ENCODE measurements around the gene LMF1.
"Not testable (repeated sequence)": the region's sequence is repeated elsewhere in the genome, so short reads cannot be mapped to it uniquely, and the experiment has no call there.

The LMF1 gene

GRCh38 chr16:841455-842060, 129.2 kb downstream of the LMF1 start:
- no peak for DNase-seq

GRCh38 chr16:840561-841454, 130.0 kb downstream of the LMF1 start:
- DNase-seq, result no peak

- no peak for DNase-seq
Measured at GRCh38 chr16:839643-840408, 131.0 kb downstream of the LMF1 start.

- no peak for DNase-seq
Measured at GRCh38 chr16:838741-839140, 132.0 kb downstream of the LMF1 start.

- not testable (repeated sequence) for DNase-seq
Measured at GRCh38 chr16:836822-837221, 134.0 kb downstream of the LMF1 start.

GRCh38 chr16:836221-836620, 134.6 kb downstream of the LMF1 start:
- DNase-seq, result no peak

GRCh38 chr16:835373-835772, 135.4 kb downstream of the LMF1 start:
- no peak for DNase-seq

- DNase-seq, result no peak
Measured at GRCh38 chr16:833411-833810, 137.4 kb downstream of the LMF1 start.

GRCh38 chr16:832652-833336, 138.0 kb downstream of the LMF1 start:
- DNase-seq, result no peak

- no peak for DNase-seq
Measured at GRCh38 chr16:831571-832413, 139.0 kb downstream of the LMF1 start.

- no peak for DNase-seq
Measured at GRCh38 chr16:830871-831570, 139.8 kb downstream of the LMF1 start.

- no peak for DNase-seq
Measured at GRCh38 chr16:830107-830870, 140.5 kb downstream of the LMF1 start.

GRCh38 chr16:828891-829290, 141.9 kb downstream of the LMF1 start:
- no peak for DNase-seq

- no peak for DNase-seq
Measured at GRCh38 chr16:827513-827912, 143.3 kb downstream of the LMF1 start.

GRCh38 chr16:825341-826061, 145.3 kb downstream of the LMF1 start:
- no peak for DNase-seq

- DNase-seq, result no peak
Measured at GRCh38 chr16:824601-825000, 146.2 kb downstream of the LMF1 start.

GRCh38 chr16:824194-824593, 146.6 kb downstream of the LMF1 start:
- DNase-seq, result no peak

- no peak for DNase-seq
Measured at GRCh38 chr16:822909-823297, 147.9 kb downstream of the LMF1 start.

GRCh38 chr16:822174-822908, 148.4 kb downstream of the LMF1 start:
- DNase-seq, result no peak
